Bronchial epithelial cell (primary cell): ENCODE data around the gene PRELID2. TPM values are rescaled to one million over a fixed set of nuclear protein-coding genes. Genes with fewer than 3 reads are reported as not detected.
"Not testable (repeated sequence)": the region's sequence is repeated elsewhere in the genome, so short reads cannot be mapped to it uniquely, and the experiment has no call there.

Source experiments
- DNase-seq: peaks from one replicate; pipeline ENCODE4 v3.0.0-alpha.2; 2010; ENCODE audit warnings: low read depth
- FAIRE-seq: peaks from 2 replicates; lab custom pipeline; 2011; peaks lifted over from hg19 to GRCh38; lab: Jason Lieb, UNC
- H3K27me3 ChIP-seq: 2 replicates; pipeline ENCODE4 v1.5.1; 2011; ENCODE audit warnings: low read length; ENCODE audit not compliant: control insufficient read depth, insufficient read depth
- H3K36me3 ChIP-seq: 2 replicates; pipeline ENCODE4 v1.5.1; 2011; ENCODE audit warnings: low read length; ENCODE audit not compliant: control insufficient read depth, insufficient read depth
- H3K4me3 ChIP-seq: 2 replicates; pipeline ENCODE4 v1.5.1; 2011; ENCODE audit warnings: mild to moderate bottlenecking, low read depth, low read length, control low read depth
- CTCF ChIP-seq: IDR thresholded peaks from 2 replicates; pipeline ENCODE4 v1.5.1; 2011; ENCODE audit warnings: mild to moderate bottlenecking, moderate library complexity, low read length, control low read depth, inconsistent platforms; ENCODE audit not compliant: insufficient read depth, severe bottlenecking
- total RNA-seq: library from RNA; depleted of rRNA; stranded (reverse); fragments of >200 nt; gene quantifications from 2 replicates; pipeline ENCODE4 v1.2.1, GENCODE V29; 2014

Gene PRELID2
- total RNA-seq, 1 donor from 2014 or later, result 12.4 TPM

- TF ChIP-seq CTCF, result no peak
- no peak for DNase-seq
- Histone ChIP-seq H3K36me3 (no peaks in the 10 kb centered on the region), H3K4me3 (no peak overlapping the region), H3K27me3 (no peaks in the 10 kb centered on the region)
- FAIRE-seq, result no peak
Observed at GRCh38 chr5:145800181-145800580, 35.0 kb downstream of the PRELID2 start.

GRCh38 chr5:145798503-145798902, 36.6 kb downstream of the PRELID2 start:
- FAIRE-seq, DNase-seq, H3K36me3 ChIP-seq, H3K4me3 ChIP-seq, H3K27me3 ChIP-seq: not testable (repeated sequence)

GRCh38 chr5:145797336-145797735, 37.8 kb downstream of the PRELID2 start:
- Histone ChIP-seq H3K27me3 (no peaks in the 10 kb centered on the region), H3K36me3 (no peaks in the 10 kb centered on the region), H3K4me3 (no peak overlapping the region)
- no peak for FAIRE-seq
- no peak for TF ChIP-seq CTCF
- peak; percentile 83 for DNase-seq

- FAIRE-seq, result no peak
- H3K4me3 ChIP-seq, result no peak overlapping the region
Observed at GRCh38 chr5:145796318-145796717, 38.8 kb downstream of the PRELID2 start.

GRCh38 chr5:145793574-145793973, 41.6 kb downstream of the PRELID2 start:
- DNase-seq (no peak), FAIRE-seq (no peak)

More at GRCh38 chr5:145796318-145796717, 38.8 kb downstream of the PRELID2 start:
- DNase-seq, result no peak
- H3K27me3 ChIP-seq, result no peaks in the 10 kb centered on the region
- TF ChIP-seq CTCF, result no peak
- no peaks in the 10 kb centered on the region for H3K36me3 ChIP-seq

GRCh38 chr5:145792840-145793239, 42.3 kb downstream of the PRELID2 start:
- no peak overlapping the region for H3K4me3 ChIP-seq
- FAIRE-seq, result no peak
- DNase-seq, result no peak
- H3K27me3 ChIP-seq, result no peaks in the 10 kb centered on the region
- no peak for TF ChIP-seq CTCF
- no peaks in the 10 kb centered on the region for H3K36me3 ChIP-seq

More at GRCh38 chr5:145793574-145793973, 41.6 kb downstream of the PRELID2 start:
- H3K36me3 ChIP-seq, result no peaks in the 10 kb centered on the region
- TF ChIP-seq CTCF, result no peak
- no peak overlapping the region for H3K4me3 ChIP-seq
- H3K27me3 ChIP-seq, result no peaks in the 10 kb centered on the region
